Activated CD8-positive, alpha-beta memory T cell treated with anti-CD3 and anti-CD28 coated beads for 4 hours (primary cell): ENCODE data around the gene NAPSA.
"Not testable (repeated sequence)": the region's sequence is repeated elsewhere in the genome, so short reads cannot be mapped to it uniquely, and the experiment has no call there.

ENCODE experiments used
- DNase-seq, 2 donors: peaks; one replicate each; pipeline ENCODE4 v3.0.0-alpha.2; 2020; ENCODE audit warnings: low read depth in 2 of 2

NAPSA gene

DNA sequence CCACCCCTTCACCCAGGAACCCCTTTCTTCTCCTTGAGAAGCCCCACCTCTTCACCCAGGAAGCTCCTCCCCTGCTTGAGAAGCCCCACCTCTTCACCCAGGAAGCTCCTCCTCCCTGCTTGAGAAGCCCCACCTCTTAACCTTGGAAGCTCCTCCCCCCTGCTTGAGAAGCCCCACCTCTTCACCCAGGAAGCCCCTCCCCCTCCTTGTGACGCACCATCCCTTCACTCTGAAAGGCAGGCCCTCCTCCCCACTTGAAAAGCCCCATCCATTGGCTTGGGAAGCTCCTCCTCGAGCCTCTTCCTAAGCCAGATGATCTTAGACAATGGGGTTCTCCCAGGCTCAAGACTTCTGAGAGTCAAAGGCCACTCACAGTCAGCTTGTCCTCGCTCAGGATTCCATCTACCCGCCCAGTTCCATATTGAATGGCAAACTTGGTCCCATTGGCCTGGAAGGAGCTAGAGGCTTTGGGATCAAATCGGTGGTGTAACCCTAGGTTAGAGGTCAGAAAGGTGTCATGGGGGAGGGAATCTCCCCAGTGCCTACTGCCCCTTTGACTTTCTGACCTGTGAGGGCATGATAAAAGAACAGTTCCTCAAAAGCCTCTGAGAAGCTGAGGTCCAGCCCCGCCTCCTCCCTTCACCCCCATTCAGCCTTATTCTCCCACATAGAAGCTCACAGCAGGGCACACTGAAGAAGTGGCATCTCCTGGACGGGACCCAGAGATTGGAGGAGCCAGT, 4.0 kb downstream of the NAPSA start:
- DNase-seq, result no peak

DNA sequence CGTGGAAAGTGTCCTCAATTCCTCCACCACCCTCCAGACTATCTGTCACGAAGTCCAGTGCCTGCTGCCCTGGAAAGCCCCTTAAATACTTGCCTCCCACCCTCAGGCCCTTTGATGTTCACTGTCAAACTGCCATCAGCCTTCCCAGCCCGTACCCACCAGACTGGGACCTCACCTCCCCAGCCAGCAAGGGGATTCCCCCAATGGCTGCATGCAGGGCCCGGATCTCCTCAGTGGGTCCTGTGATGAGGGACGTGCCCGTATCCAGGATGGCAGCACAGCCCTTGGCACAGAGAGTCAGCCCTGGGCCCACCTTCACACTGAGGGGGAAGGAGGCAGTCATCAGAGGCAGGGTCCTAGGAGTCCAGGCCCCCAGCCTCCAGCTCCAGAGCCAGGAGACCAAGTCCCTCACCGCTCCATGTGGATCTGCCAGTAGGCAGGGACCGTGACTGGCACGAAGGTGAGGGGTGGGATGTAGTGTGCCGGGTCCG, 6.1 kb downstream of the NAPSA start:
- DNase-seq, result no peak

DNA sequence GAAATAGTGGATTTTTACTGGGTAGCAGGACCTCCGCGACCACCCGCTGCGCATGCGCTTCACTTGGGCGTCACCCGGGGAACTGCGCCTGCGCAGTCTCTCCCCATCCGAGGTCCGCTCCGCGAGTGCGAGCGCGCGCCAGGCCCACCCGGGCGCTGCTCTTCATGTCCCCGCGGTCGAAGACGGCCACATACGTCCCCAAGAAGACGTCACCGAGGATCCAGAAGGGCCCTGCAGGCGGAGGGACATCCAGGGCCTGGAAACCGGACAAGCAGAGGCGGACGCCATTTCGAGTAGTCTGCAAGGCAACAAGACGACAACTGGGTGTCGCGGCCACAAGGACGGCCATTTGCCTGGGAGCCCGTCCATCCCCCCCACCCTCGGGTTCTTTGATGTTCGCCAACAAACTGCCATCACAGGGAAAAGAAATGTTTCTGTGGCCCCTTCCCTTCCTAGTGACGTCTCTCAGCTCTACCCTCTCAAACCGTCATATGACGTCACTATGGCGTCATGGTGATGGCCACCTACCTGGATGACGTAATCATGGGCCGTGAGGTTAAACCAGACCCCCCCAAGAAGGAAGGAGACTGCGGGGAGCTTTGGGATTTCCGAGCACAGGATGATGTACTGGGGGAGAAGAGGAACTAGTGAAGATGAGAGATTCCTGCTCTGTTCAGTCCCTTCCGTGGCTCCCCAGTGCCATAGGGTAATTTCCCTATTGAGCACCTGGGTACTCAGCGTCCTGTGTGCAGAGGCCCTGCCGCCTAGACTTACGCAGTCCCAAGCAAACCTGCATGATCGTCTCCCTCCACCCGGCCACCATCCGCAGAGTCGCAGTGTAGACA, 6.7 kb downstream of the NAPSA start:
- DNase-seq, result peak; percentile 47 to 64

GRCh38 chr19:50357178-50358100, 8.0 kb downstream of the NAPSA start:
- DNase-seq, result peak; percentile 82 to 87

DNA sequence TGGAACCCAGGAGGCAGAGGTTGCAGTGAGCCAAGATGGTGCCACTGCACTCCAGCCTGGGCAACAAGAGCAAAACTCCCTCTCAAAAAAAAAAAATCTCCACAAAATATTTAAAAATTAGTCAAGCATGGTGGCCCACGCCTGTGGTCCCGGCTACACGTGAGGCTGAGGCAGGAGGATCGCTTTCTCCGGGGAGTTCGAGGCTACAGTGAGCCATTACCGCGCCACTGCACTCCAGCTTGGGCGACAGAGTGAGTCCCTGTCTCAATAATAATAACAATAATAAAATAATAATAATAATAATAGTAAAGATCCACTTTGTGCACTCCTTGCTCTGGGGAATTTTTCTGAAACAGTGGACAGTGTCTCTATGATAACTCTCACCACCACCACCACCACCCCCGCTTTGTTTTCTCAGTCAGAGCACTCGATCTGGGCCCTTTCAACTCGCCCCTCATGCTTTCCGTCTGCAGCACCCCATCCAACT, 8.7 kb downstream of the NAPSA start:
- DNase-seq, result no peak

- DNase-seq, result not testable (repeated sequence)
These were observed 12.0 kb downstream of the NAPSA start for GRCh38 chr19:50353487-50353880.

DNA sequence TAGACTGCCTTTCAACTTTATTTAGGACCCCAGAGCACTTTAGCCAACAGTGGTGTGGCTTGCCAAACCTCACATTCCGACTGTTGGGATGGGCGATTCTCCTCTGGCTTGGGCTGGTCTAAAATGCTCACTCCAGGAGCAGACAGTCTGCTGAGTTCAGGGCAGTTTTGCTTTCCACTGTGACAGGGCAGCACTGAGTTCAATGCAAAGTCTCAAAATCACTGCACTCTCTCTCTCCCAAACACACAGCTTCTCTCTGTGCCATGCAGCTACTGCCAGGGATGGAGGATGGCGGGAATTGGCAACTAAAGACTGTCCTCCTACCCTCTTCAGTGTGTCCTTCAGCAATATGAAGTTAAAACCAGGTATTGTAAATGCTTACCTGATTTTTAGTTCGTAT, 13.2 kb downstream of the NAPSA start:
- DNase-seq, result no peak

GRCh38 chr19:50349277-50350057, 16.0 kb downstream of the NAPSA start:
- DNase-seq, result no peak

- not testable (repeated sequence) for DNase-seq
These were observed 18.3 kb downstream of the NAPSA start for GRCh38 chr19:50347089-50347581.

- DNase-seq, result no peak
These were observed 20.6 kb downstream of the NAPSA start for GRCh38 chr19:50344661-50345318.

- DNase-seq, result no peak
These were observed 24.3 kb downstream of the NAPSA start for GRCh38 chr19:50341091-50341564.

DNA sequence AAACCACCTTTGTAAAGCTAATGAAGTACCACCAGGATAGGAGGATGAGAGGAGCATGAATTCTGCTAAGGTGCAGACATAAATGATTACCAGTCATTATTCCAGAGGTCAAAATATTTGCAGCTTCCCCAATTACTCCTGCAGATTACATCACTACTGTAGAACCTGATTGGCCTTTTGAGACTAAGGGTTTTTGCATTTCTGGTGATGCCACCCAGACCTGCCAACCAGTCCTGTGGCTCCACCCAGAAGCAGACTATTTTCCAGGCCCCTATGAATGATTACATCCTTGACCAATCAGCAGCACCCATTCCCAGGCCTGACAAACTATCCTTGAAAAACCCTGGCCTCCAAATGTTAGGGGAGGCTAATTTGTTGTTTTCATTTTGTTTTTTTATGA, 25.1 kb downstream of the NAPSA start:
- no peak for DNase-seq

GRCh38 chr19:50337031-50337430, 28.4 kb downstream of the NAPSA start:
- DNase-seq, result not testable (repeated sequence)

GRCh38 chr19:50334741-50335421, 30.6 kb downstream of the NAPSA start:
- DNase-seq, result no peak

DNA sequence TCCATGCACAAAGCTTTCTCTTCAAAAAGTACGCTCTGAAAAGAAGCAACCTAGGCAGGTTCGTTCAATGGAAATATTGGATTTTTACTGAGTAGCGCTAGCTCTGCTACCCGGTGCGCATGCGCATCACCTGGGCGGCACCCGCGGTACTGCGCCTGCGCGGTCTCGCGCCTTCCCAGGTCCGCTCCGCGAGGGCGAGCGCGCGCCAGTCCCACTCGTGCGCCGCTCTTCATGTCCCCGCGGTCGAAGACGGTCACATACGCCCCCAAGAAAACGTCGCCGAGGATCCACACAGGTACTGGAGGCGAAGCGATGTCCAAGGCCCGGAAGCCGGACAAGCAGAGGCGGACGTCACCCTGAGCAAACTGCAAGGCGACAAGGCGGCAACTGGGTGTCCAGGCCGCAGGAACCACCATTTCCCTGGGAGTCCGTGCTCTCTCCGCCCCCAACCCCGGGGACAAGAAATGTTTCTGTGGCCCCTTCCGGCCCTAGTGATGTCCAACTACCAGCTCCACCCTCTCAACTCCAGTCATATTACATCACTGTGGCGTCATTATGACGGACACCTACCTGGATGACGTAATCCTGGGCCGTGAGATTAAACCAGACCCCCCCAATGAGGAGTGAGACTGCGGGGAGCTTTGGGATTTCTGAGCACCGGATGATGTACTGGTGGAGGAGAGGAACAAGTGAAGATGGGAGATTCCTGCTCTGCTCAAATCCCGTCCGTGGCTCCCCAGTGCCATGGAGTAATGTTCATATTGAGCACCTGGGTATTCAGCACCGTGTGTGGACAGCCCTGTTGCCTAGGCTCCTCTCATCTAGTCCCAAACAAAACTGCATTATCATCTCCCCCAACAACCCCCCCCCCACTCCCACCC, 31.5 kb downstream of the NAPSA start:
- peak in 1 of 2 donors; percentile 61 for DNase-seq

DNA sequence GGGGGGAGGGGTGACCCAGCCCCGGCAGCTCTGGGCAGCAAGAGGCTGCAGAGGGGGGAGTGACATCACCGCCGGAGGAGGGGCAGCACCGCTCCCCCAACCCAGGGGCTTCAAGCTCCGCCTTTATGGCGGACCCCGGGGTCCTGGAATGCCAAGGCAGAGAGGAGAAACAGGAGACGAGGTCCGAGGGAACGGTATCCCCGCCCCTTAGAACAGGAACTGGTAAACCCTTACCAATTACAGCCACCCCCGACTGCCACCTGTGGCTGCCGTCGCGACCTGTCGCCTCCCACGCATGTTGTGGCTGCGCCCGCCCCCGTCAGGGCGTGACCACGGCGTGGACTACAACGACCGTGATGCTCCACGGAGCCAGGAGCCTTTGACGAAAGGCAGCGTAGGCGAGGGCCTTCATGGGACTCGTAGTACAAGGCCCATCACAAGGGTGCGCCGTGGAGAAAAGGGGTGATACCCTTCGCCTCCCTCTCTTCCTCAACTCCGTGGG, 32.2 kb downstream of the NAPSA start:
- peak; percentile 73 to 94 for DNase-seq

GRCh38 chr19:50332244-50333038, 33.0 kb downstream of the NAPSA start:
- DNase-seq, result no peak

DNA sequence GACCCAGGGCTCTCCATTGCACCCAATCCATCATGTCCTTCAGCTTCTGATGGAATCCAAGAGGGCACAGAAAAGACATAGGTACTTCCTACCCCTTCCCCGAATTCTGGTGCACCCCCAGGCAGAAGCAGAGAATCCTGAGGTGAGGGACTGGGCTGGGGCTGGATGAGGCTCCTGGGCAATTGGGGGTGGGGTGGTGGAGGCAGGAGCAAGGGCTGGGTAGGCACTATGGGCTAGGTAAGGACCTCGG, 33.5 kb downstream of the NAPSA start:
- no peak for DNase-seq
